ENCODE data around the gene TCHHL1.

TCHHL1 gene

GRCh38 chr1:152038871-152039270, 50.0 kb downstream of the TCHHL1 start:
- no peaks in the 10 kb centered on the region for H3K9me3 ChIP-seq (ENCODE audit: insufficient read depth, low read length)
- H3K9ac ChIP-seq (ENCODE audit: insufficient read length, low read depth), result no peak overlapping the region
- H3K4me3 ChIP-seq (ENCODE audit: insufficient read length, low read depth), result no peak overlapping the region
- H3K4me1 ChIP-seq (ENCODE audit: insufficient read depth, insufficient read length), result peaks cover 2% of the 10 kb centered on the region
- peaks cover 9% of the 10 kb centered on the region for H3K27me3 ChIP-seq (ENCODE audit: insufficient read depth, insufficient read length)
- no peak for DNase-seq (ENCODE audit: low read depth, low spot score)
- no peak for TF ChIP-seq SUZ12 (IDR thresholded peaks at IDR 0.05; ENCODE audit: extremely low read depth, insufficient read depth, insufficient read length)
- TF ChIP-seq ZNF274 (IDR thresholded peaks at IDR 0.05; ENCODE audit: low read depth, low read length), result no peak
- no peak for TF ChIP-seq YY1 (IDR thresholded peaks at IDR 0.05; ENCODE audit: insufficient read depth, insufficient read length)
- H3K36me3 ChIP-seq (ENCODE audit: insufficient read depth, insufficient read length, low read length), result peaks cover 10% of the 10 kb centered on the region

DNA sequence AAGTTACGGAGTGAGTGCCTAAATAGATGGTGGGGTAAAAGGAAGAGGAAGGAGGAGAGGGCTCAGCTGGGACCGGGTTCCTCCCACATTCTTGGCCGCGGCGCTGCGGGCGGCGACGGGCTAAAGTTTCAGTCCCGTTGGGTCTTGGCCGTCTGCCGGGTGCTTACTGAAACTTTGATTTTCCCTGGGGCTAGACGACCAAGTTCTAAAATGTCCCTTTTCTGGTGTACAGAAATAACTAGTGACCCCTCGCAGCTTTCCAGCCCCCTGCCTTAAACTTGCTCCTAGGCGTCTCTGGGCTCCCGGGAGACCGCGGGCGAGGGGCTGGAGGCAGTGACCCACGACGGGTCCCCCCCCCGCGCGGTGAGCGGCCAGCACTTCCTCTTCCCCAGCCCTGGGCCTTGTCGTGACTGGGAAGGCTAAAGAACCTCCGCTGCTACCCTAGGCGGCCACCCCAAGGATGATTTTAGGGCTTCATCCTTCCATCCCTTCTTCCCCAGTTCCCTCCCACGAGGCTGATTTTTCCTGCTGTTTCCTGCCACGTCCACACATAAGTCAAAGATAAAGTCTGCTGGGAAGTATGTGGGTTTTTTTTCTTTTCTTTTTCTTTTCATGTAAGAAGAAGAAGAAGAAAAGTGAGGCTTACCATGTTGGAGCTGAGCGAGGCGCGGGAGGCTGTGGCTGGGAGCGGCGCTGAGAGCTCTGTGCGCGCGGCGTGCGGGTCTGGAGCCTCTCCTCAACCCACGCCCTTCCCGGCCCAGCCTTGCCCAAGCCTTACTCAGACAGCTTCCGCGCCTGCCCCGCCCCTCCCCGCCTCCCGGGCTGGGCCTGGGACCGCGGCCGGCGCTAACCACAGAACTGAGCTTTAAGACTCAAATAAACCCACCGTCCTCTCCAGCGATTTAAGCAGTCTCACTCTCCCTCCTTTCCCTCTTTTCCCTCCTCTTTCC, 52.3 kb downstream of the TCHHL1 start, which contains the start of gene S100A11:
TSS of gene S100A11 (minus strand) at position 738 of the 950 bp plus-strand sequence. CDS start at position 649, 89 bp downstream.
- TF ChIP-seq ZNF274 (IDR thresholded peaks at IDR 0.05; ENCODE audit: low read depth, low read length) (no peak), YY1 (IDR thresholded peaks at IDR 0.05; ENCODE audit: insufficient read depth, insufficient read length) (no peak), SUZ12 (IDR thresholded peaks at IDR 0.05; ENCODE audit: extremely low read depth, insufficient read depth, insufficient read length) (no peak)
- H3K9me3 ChIP-seq (ENCODE audit: insufficient read depth, low read length), result no peaks in the 10 kb centered on the region
- DNase-seq (ENCODE audit: low read depth, low spot score), result no peak
- peaks cover 6% of the 10 kb centered on the region for H3K27me3 ChIP-seq (ENCODE audit: insufficient read depth, insufficient read length)
- H3K4me1 ChIP-seq (ENCODE audit: insufficient read depth, insufficient read length), result peaks cover 2% of the 10 kb centered on the region
- H3K36me3 ChIP-seq (ENCODE audit: insufficient read depth, insufficient read length, low read length), result peaks cover 33% of the 10 kb centered on the region
- peak within 1 kb of the TSS; percentile 78 for H3K4me3 ChIP-seq (ENCODE audit: insufficient read length, low read depth)
- H3K9ac ChIP-seq (ENCODE audit: insufficient read length, low read depth), result peak within 1 kb of the TSS; percentile 91

DNA sequence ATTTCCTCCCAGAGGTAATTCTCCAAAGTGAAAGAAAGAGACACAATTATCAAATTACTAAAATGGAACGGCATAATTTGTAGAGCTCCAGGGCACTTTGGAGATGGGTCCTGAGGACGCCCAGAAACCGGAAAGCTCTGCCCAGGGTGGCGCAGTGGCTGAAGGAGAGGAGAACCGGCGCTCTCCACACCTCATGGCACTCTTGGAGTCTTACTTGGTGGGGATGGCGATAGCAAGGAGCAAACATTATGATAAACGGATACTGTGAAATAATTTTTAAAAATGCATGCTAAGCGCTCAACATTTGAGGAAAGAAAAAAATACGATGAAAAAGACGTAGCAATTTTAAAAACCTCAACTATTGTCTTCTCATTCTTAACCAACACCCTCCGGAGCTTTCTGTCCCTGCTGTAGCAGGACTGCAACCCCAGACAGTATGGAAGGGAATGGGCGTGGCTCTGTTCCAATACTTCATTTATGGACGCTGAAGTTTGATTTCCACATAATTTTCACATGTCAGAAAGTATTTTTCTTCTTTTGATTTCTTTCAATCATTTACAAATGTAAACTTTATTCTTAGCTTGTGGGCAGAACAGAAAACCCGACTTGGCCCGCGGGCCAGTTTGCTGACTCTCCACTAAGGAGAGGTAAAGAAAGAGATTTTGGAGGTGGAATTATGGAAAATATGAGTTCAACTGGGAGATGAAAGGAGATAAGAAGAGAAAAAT, 53.2 kb downstream of the TCHHL1 start:
- Histone ChIP-seq H3K9ac (ENCODE audit: insufficient read length, low read depth) (peak overlapping the region; percentile 91), H3K9me3 (ENCODE audit: insufficient read depth, low read length) (no peaks in the 10 kb centered on the region), H3K4me1 (ENCODE audit: insufficient read depth, insufficient read length) (peaks cover 2% of the 10 kb centered on the region), H3K36me3 (ENCODE audit: insufficient read depth, insufficient read length, low read length) (peaks cover 38% of the 10 kb centered on the region), H3K4me3 (ENCODE audit: insufficient read length, low read depth) (peak overlapping the region; percentile 78), H3K27me3 (ENCODE audit: insufficient read depth, insufficient read length) (peaks cover 4% of the 10 kb centered on the region)
- no peak for DNase-seq (ENCODE audit: low read depth, low spot score)
- TF ChIP-seq YY1 (IDR thresholded peaks at IDR 0.05; ENCODE audit: insufficient read depth, insufficient read length) (no peak), ZNF274 (IDR thresholded peaks at IDR 0.05; ENCODE audit: low read depth, low read length) (no peak), SUZ12 (IDR thresholded peaks at IDR 0.05; ENCODE audit: extremely low read depth, insufficient read depth, insufficient read length) (no peak)

- Histone ChIP-seq H3K36me3 (ENCODE audit: insufficient read depth, insufficient read length, low read length) (peaks cover 40% of the 10 kb centered on the region), H3K9ac (ENCODE audit: insufficient read length, low read depth) (peak overlapping the region; percentile 91), H3K9me3 (ENCODE audit: insufficient read depth, low read length) (no peaks in the 10 kb centered on the region), H3K4me1 (ENCODE audit: insufficient read depth, insufficient read length) (peaks cover 2% of the 10 kb centered on the region), H3K4me3 (ENCODE audit: insufficient read length, low read depth) (peak overlapping the region; percentile 78), H3K27me3 (ENCODE audit: insufficient read depth, insufficient read length) (peaks cover under 1% of the 10 kb centered on the region)
- peak; percentile 79 for DNase-seq (ENCODE audit: low read depth, low spot score)
- TF ChIP-seq YY1 (IDR thresholded peaks at IDR 0.05; ENCODE audit: insufficient read depth, insufficient read length) (no peak), ZNF274 (IDR thresholded peaks at IDR 0.05; ENCODE audit: low read depth, low read length) (no peak), SUZ12 (IDR thresholded peaks at IDR 0.05; ENCODE audit: extremely low read depth, insufficient read depth, insufficient read length) (no peak)
These were observed 54.0 kb downstream of the TCHHL1 start for GRCh38 chr1:152034654-152035538.

GRCh38 chr1:152034324-152034653, 54.6 kb downstream of the TCHHL1 start:
- Histone ChIP-seq H3K9ac (ENCODE audit: insufficient read length, low read depth) (no peak overlapping the region), H3K36me3 (ENCODE audit: insufficient read depth, insufficient read length, low read length) (peaks cover 40% of the 10 kb centered on the region), H3K27me3 (ENCODE audit: insufficient read depth, insufficient read length) (no peaks in the 10 kb centered on the region), H3K9me3 (ENCODE audit: insufficient read depth, low read length) (no peaks in the 10 kb centered on the region), H3K4me3 (ENCODE audit: insufficient read length, low read depth) (peak overlapping the region; percentile 78), H3K4me1 (ENCODE audit: insufficient read depth, insufficient read length) (peaks cover 2% of the 10 kb centered on the region)
- TF ChIP-seq ZNF274 (IDR thresholded peaks at IDR 0.05; ENCODE audit: low read depth, low read length), result no peak
- no peak for TF ChIP-seq YY1 (IDR thresholded peaks at IDR 0.05; ENCODE audit: insufficient read depth, insufficient read length)
- TF ChIP-seq SUZ12 (IDR thresholded peaks at IDR 0.05; ENCODE audit: extremely low read depth, insufficient read depth, insufficient read length), result no peak
- DNase-seq (ENCODE audit: low read depth, low spot score), result no peak

Measured in NT2/D1 (cell line).